ENCODE results near the gene AGBL1. TPM values are rescaled to one million over a fixed set of nuclear protein-coding genes. Genes with fewer than 3 reads are reported as not detected.

The AGBL1 gene
- total RNA-seq, 1 donor from 2014 or later, result 5.5 TPM

DNA sequence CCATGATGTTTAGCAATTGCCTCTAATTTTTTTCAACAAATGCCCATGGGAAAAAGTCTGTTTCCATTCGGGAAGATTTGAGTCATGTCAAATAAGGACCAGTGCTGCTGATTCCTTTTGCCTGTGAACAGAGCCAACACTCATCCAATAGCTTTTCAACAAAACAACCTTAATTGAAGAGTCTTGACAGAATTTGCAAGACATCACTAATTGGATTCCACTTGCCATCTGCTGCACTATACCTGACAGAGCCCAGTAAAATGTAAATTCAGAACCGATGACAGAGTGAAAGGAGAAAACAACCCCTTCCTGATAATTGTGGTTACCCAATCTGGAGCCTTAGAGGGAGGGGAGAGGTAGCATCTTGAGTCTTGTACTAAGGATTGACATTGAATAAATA lies 426.7 kb downstream of the AGBL1 start:
- Histone ChIP-seq H3K9ac (no peak overlapping the region), H2AFZ (replicated peaks) (peak overlapping the region; percentile 23), H3K36me3 (no peaks in the 10 kb centered on the region), H3K79me2 (ENCODE audit: low read depth) (no peaks in the 10 kb centered on the region), H3K4me2 (no peak overlapping the region), H3K27me3 (no peaks in the 10 kb centered on the region), H3K4me1 (no peaks in the 10 kb centered on the region), H3K27ac (no peak overlapping the region), H4K20me1 (ENCODE audit: low read depth) (no peaks in the 10 kb centered on the region), H3K4me3 (no peak overlapping the region), H3K9me3 (ENCODE audit: low read depth) (no peaks in the 10 kb centered on the region), H3F3A (ENCODE audit: low read depth) (no peaks in the 10 kb centered on the region)
- Mint-ChIP-seq H3K9me3 (no peaks in the 10 kb centered on the region), H3K4me3 (no peak overlapping the region), H3K4me1 (no peaks in the 10 kb centered on the region), H3K27me3 (ENCODE audit: insufficient read depth, low read depth) (peaks cover 3% of the 10 kb centered on the region), H3K36me3 (no peaks in the 10 kb centered on the region), H3K27ac (no peak overlapping the region)
- TF ChIP-seq, protein P1, sequence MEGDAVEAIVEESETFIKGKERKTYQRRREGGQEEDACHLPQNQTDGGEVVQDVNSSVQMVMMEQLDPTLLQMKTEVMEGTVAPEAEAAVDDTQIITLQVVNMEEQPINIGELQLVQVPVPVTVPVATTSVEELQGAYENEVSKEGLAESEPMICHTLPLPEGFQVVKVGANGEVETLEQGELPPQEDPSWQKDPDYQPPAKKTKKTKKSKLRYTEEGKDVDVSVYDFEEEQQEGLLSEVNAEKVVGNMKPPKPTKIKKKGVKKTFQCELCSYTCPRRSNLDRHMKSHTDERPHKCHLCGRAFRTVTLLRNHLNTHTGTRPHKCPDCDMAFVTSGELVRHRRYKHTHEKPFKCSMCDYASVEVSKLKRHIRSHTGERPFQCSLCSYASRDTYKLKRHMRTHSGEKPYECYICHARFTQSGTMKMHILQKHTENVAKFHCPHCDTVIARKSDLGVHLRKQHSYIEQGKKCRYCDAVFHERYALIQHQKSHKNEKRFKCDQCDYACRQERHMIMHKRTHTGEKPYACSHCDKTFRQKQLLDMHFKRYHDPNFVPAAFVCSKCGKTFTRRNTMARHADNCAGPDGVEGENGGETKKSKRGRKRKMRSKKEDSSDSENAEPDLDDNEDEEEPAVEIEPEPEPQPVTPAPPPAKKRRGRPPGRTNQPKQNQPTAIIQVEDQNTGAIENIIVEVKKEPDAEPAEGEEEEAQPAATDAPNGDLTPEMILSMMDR (IDR thresholded peaks at IDR 0.05), result no peak
- no peak for TF ChIP-seq EZH2phosphoT487 (IDR thresholded peaks at IDR 0.05)
- no peak for TF ChIP-seq EZH2 (IDR thresholded peaks at IDR 0.05)
- no peak for DNase-seq (ENCODE audit: low spot score)

DNA sequence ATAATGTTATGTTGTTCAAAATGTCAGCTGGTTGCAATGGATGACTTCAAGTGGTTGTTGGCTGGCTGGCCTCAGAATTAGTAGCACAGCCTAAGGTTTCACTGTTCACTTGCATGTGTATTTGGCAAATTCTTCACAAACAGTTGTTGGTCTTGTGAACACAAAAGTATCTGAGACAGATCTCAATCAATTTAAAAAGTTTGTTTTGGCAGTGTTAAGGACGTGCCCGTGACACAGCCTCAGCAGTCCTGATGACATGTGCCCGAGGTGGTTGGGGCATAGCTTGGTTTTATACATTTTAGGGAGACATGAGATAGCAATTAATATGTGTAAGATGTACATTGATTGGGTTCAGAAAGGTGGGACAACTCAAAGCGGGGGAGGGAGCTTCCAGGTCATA lies 436.0 kb downstream of the AGBL1 start:
- H3K9ac ChIP-seq, result no peak overlapping the region
- H3K4me1 Mint-ChIP-seq, result no peaks in the 10 kb centered on the region
- H3K9me3 ChIP-seq (ENCODE audit: low read depth), result no peaks in the 10 kb centered on the region
- H3K79me2 ChIP-seq (ENCODE audit: low read depth), result no peaks in the 10 kb centered on the region
- H3F3A ChIP-seq (ENCODE audit: low read depth), result no peaks in the 10 kb centered on the region
- H3K27ac Mint-ChIP-seq, result no peak overlapping the region
- H3K27me3 Mint-ChIP-seq (ENCODE audit: insufficient read depth, low read depth), result peaks cover 6% of the 10 kb centered on the region
- no peak overlapping the region for H2AFZ ChIP-seq (replicated peaks)
- H3K4me3 ChIP-seq, result no peak overlapping the region
- no peaks in the 10 kb centered on the region for H3K36me3 ChIP-seq
- no peak overlapping the region for H3K4me3 Mint-ChIP-seq
- H4K20me1 ChIP-seq (ENCODE audit: low read depth), result no peaks in the 10 kb centered on the region
- DNase-seq (ENCODE audit: low spot score), result no peak
- TF ChIP-seq, protein P1 (IDR thresholded peaks at IDR 0.05), result no peak
- no peak for TF ChIP-seq EZH2phosphoT487 (IDR thresholded peaks at IDR 0.05)
- no peak for TF ChIP-seq EZH2 (IDR thresholded peaks at IDR 0.05)
- no peak overlapping the region for H3K4me2 ChIP-seq
- H3K27ac ChIP-seq, result no peak overlapping the region
- no peaks in the 10 kb centered on the region for H3K36me3 Mint-ChIP-seq
- no peaks in the 10 kb centered on the region for H3K9me3 Mint-ChIP-seq
- H3K4me1 ChIP-seq, result no peaks in the 10 kb centered on the region
- no peaks in the 10 kb centered on the region for H3K27me3 ChIP-seq

DNA sequence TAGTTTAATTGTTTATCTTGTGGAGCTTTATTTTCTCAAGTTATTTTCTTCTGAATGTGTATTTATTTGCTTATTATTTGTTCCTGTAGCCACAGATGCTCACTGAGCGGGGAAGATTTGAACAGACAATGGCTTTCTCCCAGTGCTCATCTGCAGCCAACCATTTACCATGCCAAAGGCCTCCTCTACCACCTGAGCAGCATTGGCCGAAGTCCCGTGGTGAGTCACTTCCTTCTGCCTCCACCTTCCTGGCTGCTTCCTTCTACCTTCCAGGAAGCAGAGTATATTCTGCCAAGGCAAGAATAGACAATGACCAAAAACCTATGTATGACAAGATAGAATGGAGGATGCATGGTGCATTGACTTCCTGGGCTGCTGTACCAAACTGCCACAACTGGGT lies 443.1 kb downstream of the AGBL1 start:
- Histone ChIP-seq H3K27me3 (no peaks in the 10 kb centered on the region), H3K36me3 (no peaks in the 10 kb centered on the region), H3K4me1 (peaks cover 7% of the 10 kb centered on the region), H3K9me3 (ENCODE audit: low read depth) (no peaks in the 10 kb centered on the region), H3K27ac (no peak overlapping the region), H3K9ac (no peak overlapping the region), H3K4me3 (no peak overlapping the region), H2AFZ (replicated peaks) (no peak overlapping the region), H4K20me1 (ENCODE audit: low read depth) (no peaks in the 10 kb centered on the region), H3F3A (ENCODE audit: low read depth) (peaks cover 4% of the 10 kb centered on the region), H3K4me2 (no peak overlapping the region), H3K79me2 (ENCODE audit: low read depth) (no peaks in the 10 kb centered on the region)
- Mint-ChIP-seq H3K27ac (no peak overlapping the region), H3K4me3 (no peak overlapping the region), H3K9me3 (peaks cover 3% of the 10 kb centered on the region), H3K36me3 (no peaks in the 10 kb centered on the region), H3K4me1 (peaks cover 10% of the 10 kb centered on the region), H3K27me3 (ENCODE audit: insufficient read depth, low read depth) (peaks cover 5% of the 10 kb centered on the region)
- TF ChIP-seq, protein P1 (IDR thresholded peaks at IDR 0.05), result no peak
- TF ChIP-seq EZH2 (IDR thresholded peaks at IDR 0.05) (no peak), EZH2phosphoT487 (IDR thresholded peaks at IDR 0.05) (no peak)
- no peak for DNase-seq (ENCODE audit: low spot score)

All from neural progenitor cell (in vitro differentiated cells).